ENCODE data around the gene RAB1A.

DNA sequence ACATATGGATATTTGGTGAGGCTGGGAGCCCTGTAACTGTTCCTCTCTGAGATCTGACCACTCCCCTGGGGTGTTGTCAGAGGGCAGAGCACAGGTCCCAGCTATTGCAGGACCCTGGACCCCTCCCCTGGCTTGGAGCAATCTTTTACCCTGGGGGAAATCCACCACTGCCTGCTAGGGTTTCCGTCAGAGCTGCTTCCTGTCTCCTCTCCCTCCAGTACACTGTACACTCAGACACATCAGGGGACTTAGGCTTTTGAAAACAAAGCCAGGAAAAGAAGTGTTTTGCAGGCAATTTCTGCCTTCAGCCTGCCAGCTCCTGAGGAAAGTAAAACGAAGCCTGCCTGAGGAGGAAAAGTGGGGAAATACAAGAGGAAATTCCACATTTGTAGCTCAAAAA lies 86.9 kb downstream of the RAB1A start:
- TF ChIP-seq POLR2AphosphoS5 (IDR thresholded peaks at IDR 0.05; ENCODE audit: low read depth, low read length): no peak
- no peak for TF ChIP-seq POLR2A (IDR thresholded peaks at IDR 0.05; ENCODE audit: low read depth, low read length)
- TF ChIP-seq TAF1 (IDR thresholded peaks at IDR 0.05; ENCODE audit: borderline replicate concordance, low read depth, low read length): no peak
